OCI-LY3 (cell line): ENCODE data around the gene ARHGEF4.

ENCODE experiments used
- H2AFZ ChIP-seq: fragments of 200-600, 300-600 bp; shearing (Covaris generic); 2 replicates; pipeline ENCODE4 v1.6.0; 2014; ENCODE audit warnings: antibody characterized with exemption, low read depth, low read length
- H3K27ac ChIP-seq: fragments of 200-600, 300-600 bp; sonication (generic); 2 replicates; pipeline ENCODE4 v1.5.1; 2014; ENCODE audit warnings: mild to moderate bottlenecking, low read length, moderate library complexity, mixed read lengths
- H3K27me3 ChIP-seq: fragments of 200-600, 300-600 bp; sonication (generic); 2 replicates; pipeline ENCODE4 v1.6.1; 2014; ENCODE audit warnings: low read depth, low read length, mixed read lengths
- H3K36me3 ChIP-seq: fragments of 200-600, 300-600 bp; sonication (generic); replicated peaks from 2 replicates; pipeline ENCODE3; 2014; ENCODE audit warnings: low read depth, low read length, mixed read lengths
- H3K4me1 ChIP-seq: fragments of 300-600, 200-600 bp; sonication (generic); 2 replicates; pipeline ENCODE4 v1.6.1; 2014; ENCODE audit warnings: low read length, mixed read lengths
- H3K4me2 ChIP-seq: fragments of 200-600, 300-600 bp; sonication (generic); 2 replicates; pipeline ENCODE4 v1.6.1; 2014; ENCODE audit warnings: low read length, mixed read lengths
- H3K4me3 ChIP-seq: fragments of 300-600, 200-600 bp; sonication (generic); 2 replicates; pipeline ENCODE4 v1.5.1; 2014; ENCODE audit warnings: antibody characterized with exemption, mild to moderate bottlenecking, low read length, moderate library complexity
- H3K79me2 ChIP-seq: fragments of 300-600, 200-600 bp; shearing (Covaris generic); 2 replicates; pipeline ENCODE4 v1.6.1; 2014; ENCODE audit warnings: mild to moderate bottlenecking, low read length, mixed read lengths
- H3K9ac ChIP-seq: fragments of 300-600, 200-600 bp; shearing (Covaris generic); 2 replicates; pipeline ENCODE4 v1.6.0; 2014; ENCODE audit warnings: mild to moderate bottlenecking, low read length, moderate library complexity
- H3K9me3 ChIP-seq: fragments of 200-600, 300-600 bp; shearing (Covaris generic); 2 replicates; pipeline ENCODE4 v1.6.1; 2014; ENCODE audit warnings: low read length, mixed read lengths; ENCODE audit not compliant: insufficient read depth
- H4K20me1 ChIP-seq: fragments of 200-600, 300-600 bp; sonication (generic); 2 replicates; pipeline ENCODE4 v1.6.1; 2016; ENCODE audit warnings: low read length, mixed read lengths; ENCODE audit not compliant: insufficient read depth
- CTCF ChIP-seq: fragments of 200-600, 300-600 bp; sonication (generic); IDR thresholded peaks from 2 replicates; pipeline ENCODE4 v1.5.1; 2014; ENCODE audit warnings: antibody characterized with exemption, low read length, low read depth
- EZH2phosphoT487 ChIP-seq: fragments of 200-600 bp; shearing (Covaris generic); IDR thresholded peaks from 2 replicates; pipeline ENCODE4 v1.6.1; 2018; ENCODE audit warnings: antibody characterized with exemption, mixed run types, low read depth

Gene ARHGEF4

GRCh38 chr2:130790804-130791616 lies 45.7 kb upstream of the ARHGEF4 start:
- Histone ChIP-seq H2AFZ (peak overlapping the region; percentile 52; the same call in 1 of the 2 replicates), H4K20me1 (no peaks in the 10 kb centered on the region), H3K27me3 (no peaks in the 10 kb centered on the region), H3K36me3 (no peaks in the 10 kb centered on the region), H3K4me3 (no peak overlapping the region), H3K9ac (no peak overlapping the region), H3K4me1 (peaks cover 10% of the 10 kb centered on the region; the same call in 1 of the 2 replicates), H3K79me2 (no peaks in the 10 kb centered on the region), H3K27ac (no peak overlapping the region), H3K9me3 (no peaks in the 10 kb centered on the region), H3K4me2 (no peak overlapping the region)
- TF ChIP-seq EZH2phosphoT487 (no peak), CTCF (no peak)

- TF ChIP-seq EZH2phosphoT487 (no peak), CTCF (no peak)
- H3K4me1 ChIP-seq, result peaks cover 10% of the 10 kb centered on the region; the same call in 1 of the 2 replicates
- no peaks in the 10 kb centered on the region for H4K20me1 ChIP-seq
- H3K9ac ChIP-seq, result no peak overlapping the region
- no peak overlapping the region for H3K27ac ChIP-seq
- no peak overlapping the region for H3K4me2 ChIP-seq
- peak overlapping the region; percentile 52; the same call in 1 of the 2 replicates for H2AFZ ChIP-seq
- H3K36me3 ChIP-seq, result no peaks in the 10 kb centered on the region
- H3K9me3 ChIP-seq, result no peaks in the 10 kb centered on the region
- no peaks in the 10 kb centered on the region for H3K27me3 ChIP-seq
- no peak overlapping the region for H3K4me3 ChIP-seq
- H3K79me2 ChIP-seq, result no peaks in the 10 kb centered on the region
Observed at GRCh38 chr2:130791617-130791939, 45.1 kb upstream of the ARHGEF4 start.

- Histone ChIP-seq H4K20me1 (no peaks in the 10 kb centered on the region), H3K4me3 (no peak overlapping the region), H3K36me3 (no peaks in the 10 kb centered on the region), H3K9me3 (no peaks in the 10 kb centered on the region), H3K27me3 (no peaks in the 10 kb centered on the region), H3K4me1 (peaks cover 10% of the 10 kb centered on the region; the same call in 1 of the 2 replicates), H3K79me2 (no peaks in the 10 kb centered on the region), H3K9ac (no peak overlapping the region), H3K27ac (no peak overlapping the region), H3K4me2 (no peak overlapping the region), H2AFZ (no peak overlapping the region)
- TF ChIP-seq EZH2phosphoT487 (no peak), CTCF (no peak)
Observed at GRCh38 chr2:130795431-130795830, 41.3 kb upstream of the ARHGEF4 start.

GRCh38 chr2:130796290-130796689 lies 40.4 kb upstream of the ARHGEF4 start:
- no peak for TF ChIP-seq EZH2phosphoT487
- TF ChIP-seq CTCF, result no peak
- no peaks in the 10 kb centered on the region for H3K27me3 ChIP-seq
- no peak overlapping the region for H3K9ac ChIP-seq
- H3K9me3 ChIP-seq, result no peaks in the 10 kb centered on the region
- no peaks in the 10 kb centered on the region for H3K79me2 ChIP-seq
- no peak overlapping the region for H2AFZ ChIP-seq
- H3K4me1 ChIP-seq, result peaks cover 10% of the 10 kb centered on the region; the same call in 1 of the 2 replicates
- H3K4me2 ChIP-seq, result no peak overlapping the region
- no peak overlapping the region for H3K4me3 ChIP-seq
- H3K36me3 ChIP-seq, result no peaks in the 10 kb centered on the region
- no peak overlapping the region for H3K27ac ChIP-seq
- no peaks in the 10 kb centered on the region for H4K20me1 ChIP-seq
